Neural progenitor cell (in vitro differentiated cells): ENCODE data around the gene MIA2. TPM values are rescaled to one million over a fixed set of nuclear protein-coding genes. Genes with fewer than 3 reads are reported as not detected.

Experiments used
- DNase-seq: peaks from one replicate; pipeline ENCODE4 v3.0.0-alpha.2; 2016; ENCODE audit warnings: low spot score
- H2AFZ ChIP-seq: fragments of 200-600 bp; sonication (generic); replicated peaks from 2 replicates; pipeline ENCODE4 v1.6.1; 2016; ENCODE audit warnings: antibody characterized with exemption
- H3F3A ChIP-seq: fragments of 200-600 bp; sonication (generic); 2 replicates; pipeline ENCODE4 v1.6.1; 2016; ENCODE audit warnings: antibody characterized with exemption, low read depth
- H3K27ac ChIP-seq: fragments of 200-600 bp; sonication (generic); 2 replicates; pipeline ENCODE4 v1.5.1; 2016; ENCODE audit warnings: mild to moderate bottlenecking
- H3K27me3 ChIP-seq: fragments of 200-600 bp; sonication (generic); 2 replicates; pipeline ENCODE4 v1.6.1; 2016; ENCODE audit warnings: mild to moderate bottlenecking, moderate library complexity
- H3K36me3 ChIP-seq: fragments of 200-600 bp; sonication (generic); 2 replicates; pipeline ENCODE4 v1.5.1; 2016
- H3K4me1 ChIP-seq: fragments of 200-600 bp; sonication (generic); 2 replicates; pipeline ENCODE4 v1.6.1; 2016; ENCODE audit warnings: mixed run types
- H3K4me2 ChIP-seq: fragments of 200-600 bp; sonication (generic); 2 replicates; pipeline ENCODE4 v1.6.1; 2016
- H3K4me3 ChIP-seq: fragments of 200-600 bp; sonication (generic); 2 replicates; pipeline ENCODE4 v1.5.1; 2016
- H3K79me2 ChIP-seq: fragments of 200-600 bp; sonication (generic); 2 replicates; pipeline ENCODE4 v1.6.1; 2016; ENCODE audit warnings: low read depth
- H3K9ac ChIP-seq: fragments of 200-600 bp; sonication (generic); 2 replicates; pipeline ENCODE4 v1.6.1; 2016
- H3K9me3 ChIP-seq: fragments of 200-600 bp; sonication (generic); 2 replicates; pipeline ENCODE4 v1.5.1; 2016; ENCODE audit warnings: low read depth
- H4K20me1 ChIP-seq: fragments of 200-600 bp; sonication (generic); 2 replicates; pipeline ENCODE4 v1.6.1; 2016; ENCODE audit warnings: low read depth
- H3K27ac Mint-ChIP-seq: 3 replicates; pipeline ENCODE4 v1.8.0; 2021; ENCODE audit warnings: mixed read lengths
- H3K27me3 Mint-ChIP-seq: 2 replicates; pipeline ENCODE4 v1.8.0; 2022; ENCODE audit warnings: low read depth, mild to moderate bottlenecking, inconsistent platforms, moderate library complexity, mixed read lengths; ENCODE audit not compliant: insufficient read depth
- H3K36me3 Mint-ChIP-seq: 3 replicates; pipeline ENCODE4 v1.8.0; 2021; ENCODE audit warnings: mixed read lengths
- H3K4me1 Mint-ChIP-seq: 3 replicates; pipeline ENCODE4 v1.8.0; 2021; ENCODE audit warnings: mixed read lengths
- H3K4me3 Mint-ChIP-seq: 3 replicates; pipeline ENCODE4 v1.8.0; 2021; ENCODE audit warnings: mild to moderate bottlenecking, moderate library complexity, mixed read lengths
- H3K9me3 Mint-ChIP-seq: 3 replicates; pipeline ENCODE4 v1.8.0; 2020; ENCODE audit warnings: mixed read lengths
- EZH2 ChIP-seq: fragments of 200-600 bp; sonication (generic); IDR thresholded peaks from 2 replicates; pipeline ENCODE4 v1.6.1; 2017; ENCODE audit warnings: antibody characterized with exemption, mild to moderate bottlenecking, moderate library complexity
- EZH2phosphoT487 ChIP-seq: fragments of 200-600 bp; sonication (generic); IDR thresholded peaks from 2 replicates; pipeline ENCODE4 v1.6.1; 2017; ENCODE audit warnings: antibody characterized with exemption
- total RNA-seq: library from RNA; depleted of rRNA; stranded (reverse); fragments of >200 nt; gene quantifications from 2 replicates; pipeline ENCODE4 v1.2.3, GENCODE V29; 2015; ENCODE audit warnings: low replicate concordance
- TF ChIP-seq, protein P1 (sequence below): fragments of 200-600 bp; sonication (generic); IDR thresholded peaks from 2 replicates; pipeline ENCODE4 v1.5.1; 2017; ENCODE audit warnings: antibody characterized with exemption, mild to moderate bottlenecking

The MIA2 gene
- total RNA-seq, 1 donor from 2014 or later = 13.0 TPM

DNA sequence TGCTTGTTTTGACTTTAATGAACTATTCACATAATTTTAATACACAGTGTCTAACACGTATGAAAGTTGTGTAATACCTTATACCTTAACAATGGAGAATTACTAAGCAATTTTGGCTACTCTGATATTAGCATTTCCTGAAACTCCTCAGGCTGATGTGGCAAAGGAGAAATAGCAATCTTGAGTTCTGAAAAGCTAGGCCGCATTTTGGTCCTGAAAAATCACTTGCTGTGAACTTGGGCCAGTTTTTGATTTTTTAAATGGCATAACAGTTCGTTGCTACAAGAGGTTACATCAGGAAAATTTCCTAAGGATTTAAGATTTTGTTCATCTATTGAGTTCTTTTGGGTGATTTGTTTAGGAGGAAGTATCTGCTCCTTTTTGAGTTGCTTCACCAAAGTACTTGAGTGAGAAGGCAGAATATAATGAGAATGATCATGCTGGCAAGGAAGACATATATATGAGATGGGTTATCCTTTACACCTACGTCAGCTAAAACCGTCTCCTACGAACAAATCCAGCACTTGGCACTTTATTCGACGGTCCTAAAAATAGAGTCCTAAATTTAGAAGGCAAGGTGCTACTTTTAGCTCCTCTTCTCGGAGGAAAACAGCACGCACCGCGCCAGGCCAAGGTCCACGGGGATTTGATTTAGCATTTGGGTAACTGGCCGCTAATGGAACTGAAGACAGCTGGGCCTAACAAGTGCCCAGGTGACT, 32.2 kb downstream of the MIA2 start:
- no peaks in the 10 kb centered on the region for H3K9me3 ChIP-seq
- H3K9ac ChIP-seq = no peak overlapping the region
- H3K4me3 Mint-ChIP-seq = peak overlapping the region; percentile 86
- H3K4me3 ChIP-seq = peak overlapping the region; percentile 68
- no peaks in the 10 kb centered on the region for H3K36me3 ChIP-seq
- peak overlapping the region; percentile 73 for H3K27ac Mint-ChIP-seq
- no peak overlapping the region for H3K27ac ChIP-seq
- H3K9me3 Mint-ChIP-seq = peaks cover 15% of the 10 kb centered on the region
- peaks cover 21% of the 10 kb centered on the region for H3F3A ChIP-seq
- H3K79me2 ChIP-seq = peaks cover 34% of the 10 kb centered on the region
- TF ChIP-seq EZH2phosphoT487 = no peak
- TF ChIP-seq, protein P1, sequence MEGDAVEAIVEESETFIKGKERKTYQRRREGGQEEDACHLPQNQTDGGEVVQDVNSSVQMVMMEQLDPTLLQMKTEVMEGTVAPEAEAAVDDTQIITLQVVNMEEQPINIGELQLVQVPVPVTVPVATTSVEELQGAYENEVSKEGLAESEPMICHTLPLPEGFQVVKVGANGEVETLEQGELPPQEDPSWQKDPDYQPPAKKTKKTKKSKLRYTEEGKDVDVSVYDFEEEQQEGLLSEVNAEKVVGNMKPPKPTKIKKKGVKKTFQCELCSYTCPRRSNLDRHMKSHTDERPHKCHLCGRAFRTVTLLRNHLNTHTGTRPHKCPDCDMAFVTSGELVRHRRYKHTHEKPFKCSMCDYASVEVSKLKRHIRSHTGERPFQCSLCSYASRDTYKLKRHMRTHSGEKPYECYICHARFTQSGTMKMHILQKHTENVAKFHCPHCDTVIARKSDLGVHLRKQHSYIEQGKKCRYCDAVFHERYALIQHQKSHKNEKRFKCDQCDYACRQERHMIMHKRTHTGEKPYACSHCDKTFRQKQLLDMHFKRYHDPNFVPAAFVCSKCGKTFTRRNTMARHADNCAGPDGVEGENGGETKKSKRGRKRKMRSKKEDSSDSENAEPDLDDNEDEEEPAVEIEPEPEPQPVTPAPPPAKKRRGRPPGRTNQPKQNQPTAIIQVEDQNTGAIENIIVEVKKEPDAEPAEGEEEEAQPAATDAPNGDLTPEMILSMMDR = no peak
- no peak for TF ChIP-seq EZH2
- H3K4me1 ChIP-seq = peaks cover 19% of the 10 kb centered on the region
- peaks cover 13% of the 10 kb centered on the region for H3K27me3 ChIP-seq
- DNase-seq = no peak
- peaks cover 2% of the 10 kb centered on the region for H3K36me3 Mint-ChIP-seq
- H3K4me2 ChIP-seq = peak overlapping the region; percentile 87
- peak overlapping the region; percentile 88 for H2AFZ ChIP-seq
- peaks cover 12% of the 10 kb centered on the region for H3K27me3 Mint-ChIP-seq
- no peaks in the 10 kb centered on the region for H4K20me1 ChIP-seq
- H3K4me1 Mint-ChIP-seq = peaks cover 30% of the 10 kb centered on the region

DNA sequence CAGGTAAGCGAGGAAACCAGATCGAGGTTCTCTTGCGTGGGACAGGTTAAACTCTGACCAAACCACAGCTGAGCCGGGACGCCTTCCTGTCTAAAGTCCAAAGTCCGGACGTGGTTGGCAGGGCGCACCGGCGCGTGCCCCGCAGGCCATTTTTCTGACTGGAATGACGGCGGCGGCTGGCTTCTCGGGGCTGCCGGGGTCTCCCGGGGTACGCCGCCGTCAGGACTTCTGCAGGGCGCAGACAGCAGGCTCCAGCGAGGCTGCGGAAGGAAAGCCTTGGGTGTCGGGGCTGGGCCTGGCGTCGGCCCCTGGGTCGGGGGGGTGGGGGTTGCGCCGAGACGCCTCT, 32.8 kb downstream of the MIA2 start:
- peaks cover 4% of the 10 kb centered on the region for H3K36me3 Mint-ChIP-seq
- peak overlapping the region; percentile 86 for H3K27ac ChIP-seq

DNA sequence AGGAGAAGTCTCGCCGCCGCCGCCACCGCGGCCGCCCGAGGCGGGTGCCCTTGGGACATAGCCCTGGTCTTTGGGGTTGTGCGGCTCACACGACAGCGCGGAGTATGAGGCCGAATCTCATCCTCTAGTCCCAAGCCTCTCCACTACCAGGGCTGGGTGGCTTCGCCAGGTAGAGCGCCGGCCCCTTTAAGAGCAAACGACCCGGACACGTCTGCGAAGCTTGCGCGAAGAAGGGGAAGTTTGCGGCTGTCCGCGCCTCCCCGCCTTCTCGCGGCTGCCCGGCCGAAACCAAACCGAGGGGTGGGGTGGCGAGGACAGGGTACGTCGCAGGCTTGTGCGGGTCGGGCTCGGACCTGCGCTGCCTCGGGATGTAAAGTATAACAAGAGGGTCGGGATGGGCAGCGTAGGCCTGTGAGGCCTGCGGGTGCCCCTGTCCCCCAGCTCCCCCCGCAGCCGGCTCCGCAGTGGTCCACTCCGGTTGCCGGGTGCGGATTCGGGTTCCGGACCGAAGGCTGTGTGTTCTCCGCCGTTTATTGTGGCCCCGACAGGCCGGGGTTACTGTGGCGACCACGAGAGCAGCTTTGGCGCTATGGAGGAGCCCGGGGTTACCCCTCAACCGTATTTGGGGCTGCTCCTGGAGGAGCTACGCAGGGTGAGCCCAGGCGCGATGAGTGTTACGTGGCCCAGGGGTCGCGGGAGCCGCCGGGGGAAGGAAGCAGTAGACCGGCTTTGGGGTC, 33.3 kb downstream of the MIA2 start:
- Mint-ChIP-seq H3K27ac (peak overlapping the region; percentile 90), H3K27me3 (peaks cover 10% of the 10 kb centered on the region), H3K4me3 (peak overlapping the region; percentile 86), H3K4me1 (peaks cover 30% of the 10 kb centered on the region), H3K36me3 (peaks cover 9% of the 10 kb centered on the region), H3K9me3 (peaks cover 19% of the 10 kb centered on the region)
- peaks cover 44% of the 10 kb centered on the region for H3K79me2 ChIP-seq
- peak overlapping the region; percentile 88 for H2AFZ ChIP-seq
- H3K4me2 ChIP-seq = peak overlapping the region; percentile 87
- peak; percentile 10 for TF ChIP-seq EZH2phosphoT487
- TF ChIP-seq EZH2 = no peak
- H3K9me3 ChIP-seq = no peaks in the 10 kb centered on the region
- H4K20me1 ChIP-seq = no peaks in the 10 kb centered on the region
- peaks cover 19% of the 10 kb centered on the region for H3K4me1 ChIP-seq
- H3K9ac ChIP-seq = peak overlapping the region; percentile 54
- peaks cover 13% of the 10 kb centered on the region for H3K27me3 ChIP-seq
- DNase-seq = peak; percentile 81
- H3F3A ChIP-seq = peaks cover 21% of the 10 kb centered on the region
- peak overlapping the region; percentile 86 for H3K27ac ChIP-seq
- H3K4me3 ChIP-seq = peak overlapping the region; percentile 68
- no peaks in the 10 kb centered on the region for H3K36me3 ChIP-seq

More for the DNA sequence above, 32.8 kb downstream of the MIA2 start:
- no peaks in the 10 kb centered on the region for H3K36me3 ChIP-seq
- no peaks in the 10 kb centered on the region for H4K20me1 ChIP-seq
- H3K9me3 Mint-ChIP-seq = peaks cover 19% of the 10 kb centered on the region
- H3K27me3 ChIP-seq = peaks cover 13% of the 10 kb centered on the region
- H2AFZ ChIP-seq = peak overlapping the region; percentile 88
- H3K4me2 ChIP-seq = peak overlapping the region; percentile 87
- H3K4me3 ChIP-seq = peak overlapping the region; percentile 68
- peak overlapping the region; percentile 73 for H3K27ac Mint-ChIP-seq
- TF ChIP-seq, protein P1 = no peak
- TF ChIP-seq EZH2phosphoT487 (peak; percentile 25), EZH2 (no peak)
- H3K79me2 ChIP-seq = peaks cover 39% of the 10 kb centered on the region
- peaks cover 19% of the 10 kb centered on the region for H3K4me1 ChIP-seq
- no peak overlapping the region for H3K9ac ChIP-seq
- H3F3A ChIP-seq = peaks cover 21% of the 10 kb centered on the region
- H3K9me3 ChIP-seq = no peaks in the 10 kb centered on the region
- peaks cover 10% of the 10 kb centered on the region for H3K27me3 Mint-ChIP-seq
- DNase-seq = no peak
- peaks cover 30% of the 10 kb centered on the region for H3K4me1 Mint-ChIP-seq
- peak overlapping the region; percentile 86 for H3K4me3 Mint-ChIP-seq
